Measurements from ENCODE around the gene DPP7. TPM values are rescaled to one million over a fixed set of nuclear protein-coding genes. Genes with fewer than 3 reads are reported as not detected.

DPP7 gene
- total RNA-seq, 1 donor from 2014 or later = 6.1 TPM

GRCh38 chr9:137082925-137083290 lies 31.6 kb downstream of the DPP7 start:
- H3K4me1 Mint-ChIP-seq (ENCODE audit: unreplicated experiment) = peaks cover 10% of the 10 kb centered on the region
- H3K27ac Mint-ChIP-seq (ENCODE audit: unreplicated experiment) = no peak overlapping the region
- H3K27me3 Mint-ChIP-seq (ENCODE audit: unreplicated experiment) = peaks cover 29% of the 10 kb centered on the region
- TF ChIP-seq CTCF (IDR thresholded peaks at IDR 0.05; ENCODE audit: unreplicated experiment) = no peak
- H3K36me3 Mint-ChIP-seq (ENCODE audit: low read depth, unreplicated experiment) = peaks cover 5% of the 10 kb centered on the region
- no peak overlapping the region for H3K4me3 Mint-ChIP-seq (ENCODE audit: unreplicated experiment)
- DNase-seq (ENCODE audit: low spot score) = no peak
- H3K9me3 Mint-ChIP-seq (ENCODE audit: unreplicated experiment) = no peaks in the 10 kb centered on the region

- H3K4me1 Mint-ChIP-seq (ENCODE audit: unreplicated experiment) = peaks cover 5% of the 10 kb centered on the region
- H3K27me3 Mint-ChIP-seq (ENCODE audit: unreplicated experiment) = peaks cover 24% of the 10 kb centered on the region
- DNase-seq (ENCODE audit: low spot score) = no peak
- no peak for TF ChIP-seq CTCF (IDR thresholded peaks at IDR 0.05; ENCODE audit: unreplicated experiment)
- H3K4me3 Mint-ChIP-seq (ENCODE audit: unreplicated experiment) = no peak overlapping the region
- H3K9me3 Mint-ChIP-seq (ENCODE audit: unreplicated experiment) = no peaks in the 10 kb centered on the region
- no peak overlapping the region for H3K27ac Mint-ChIP-seq (ENCODE audit: unreplicated experiment)
- H3K36me3 Mint-ChIP-seq (ENCODE audit: low read depth, unreplicated experiment) = no peaks in the 10 kb centered on the region
Measured at GRCh38 chr9:137082222-137082924, 32.2 kb downstream of the DPP7 start.

GRCh38 chr9:137080260-137081122 lies 34.0 kb downstream of the DPP7 start:
- no peak for DNase-seq (ENCODE audit: low spot score)
- no peaks in the 10 kb centered on the region for H3K36me3 Mint-ChIP-seq (ENCODE audit: low read depth, unreplicated experiment)
- no peaks in the 10 kb centered on the region for H3K9me3 Mint-ChIP-seq (ENCODE audit: unreplicated experiment)
- no peak for TF ChIP-seq CTCF (IDR thresholded peaks at IDR 0.05; ENCODE audit: unreplicated experiment)
- no peak overlapping the region for H3K27ac Mint-ChIP-seq (ENCODE audit: unreplicated experiment)
- H3K4me1 Mint-ChIP-seq (ENCODE audit: unreplicated experiment) = peaks cover under 1% of the 10 kb centered on the region
- no peak overlapping the region for H3K4me3 Mint-ChIP-seq (ENCODE audit: unreplicated experiment)
- peaks cover 21% of the 10 kb centered on the region for H3K27me3 Mint-ChIP-seq (ENCODE audit: unreplicated experiment)

- Mint-ChIP-seq H3K36me3 (ENCODE audit: low read depth, unreplicated experiment) (no peaks in the 10 kb centered on the region), H3K27me3 (ENCODE audit: unreplicated experiment) (peaks cover 23% of the 10 kb centered on the region), H3K4me1 (ENCODE audit: unreplicated experiment) (no peaks in the 10 kb centered on the region), H3K4me3 (ENCODE audit: unreplicated experiment) (no peak overlapping the region), H3K27ac (ENCODE audit: unreplicated experiment) (no peak overlapping the region), H3K9me3 (ENCODE audit: unreplicated experiment) (no peaks in the 10 kb centered on the region)
- no peak for DNase-seq (ENCODE audit: low spot score)
- no peak for TF ChIP-seq CTCF (IDR thresholded peaks at IDR 0.05; ENCODE audit: unreplicated experiment)
Measured at GRCh38 chr9:137079401-137079787, 35.1 kb downstream of the DPP7 start.
